K562 (cell line): ENCODE data around the gene KRT26. TPM values are rescaled to one million over a fixed set of nuclear protein-coding genes. Genes with fewer than 3 reads are reported as not detected.

Experiments used
- ATAC-seq: fragments of 200-7000 bp; cut with Tn5 transposase; 3 replicates; pipeline ENCODE4 v1.9.1; 2020; ENCODE audit warnings: moderate library complexity
- BruUV-seq: library from RNA; stranded (reverse); fragments of 400-500 nt; replicated peaks from 2 replicates; lab custom pipeline; 2021; lab: Mats Ljungman, UMichigan
- CTCF ChIA-PET: fragments of 300-600 bp; formaldehyde crosslinking; extraction: SDS; loops from one replicate; lab custom pipeline; 2021; ENCODE audit warnings: low intra/inter-chr PET ratio; lab: Yijun Ruan, JAX
- POLR2A ChIA-PET: fragments of 300-600, 350-650 bp; sonication (Branson Sonifier 250); formaldehyde crosslinking; extraction: SDS; loops from one replicate; lab custom pipeline; 2021; ENCODE audit warnings: antibody characterized with exemption, inconsistent platforms; lab: Yijun Ruan, JAX
- DNase-seq, 4 experiments: peaks; one replicate each; pipeline versions ENCODE4 v3.0.0 to v3.0.0-alpha.2; 2011 to 2018; ENCODE audit warnings: low spot score in 3 of 4, mixed read lengths in 3 of 4; ENCODE audit errors: extremely low read depth in 1 of 4
- FAIRE-seq: peaks from 2 replicates; lab custom pipeline; 2011; peaks lifted over from hg19 to GRCh38; lab: Jason Lieb, UNC
- H2AFZ ChIP-seq: 2 replicates; pipeline ENCODE4 v1.6.0; 2011; ENCODE audit warnings: low read depth, low read length, control low read depth, inconsistent platforms
- H3K27ac ChIP-seq: fragments of 200-600 bp; 3 replicates; pipeline ENCODE4 v1.8.0; 2011; ENCODE audit warnings: low read depth, mild to moderate bottlenecking, control low read depth, inconsistent platforms, low read length, moderate library complexity, mixed read lengths; ENCODE audit errors: extremely low read depth
- H3K27me3 ChIP-seq, 2 experiments: fragments of 300-600 bp in 1 of 2; 2 replicates in 1 of 2; 3 replicates in 1 of 2; pipeline versions ENCODE4 v1.6.0 to v1.8.0; 2011; ENCODE audit warnings: inconsistent platforms in 2 of 2, low read length in 2 of 2, mild to moderate bottlenecking in 1 of 2, mixed read lengths in 1 of 2, moderate library complexity in 1 of 2; ENCODE audit not compliant: control insufficient read depth in 2 of 2, insufficient read depth in 2 of 2
- H3K36me3 ChIP-seq: fragments of 300-600 bp; 3 replicates; pipeline ENCODE4 v1.8.0; 2011; ENCODE audit warnings: mild to moderate bottlenecking, low read length, inconsistent platforms; ENCODE audit not compliant: control insufficient read depth, insufficient read depth
- H3K4me1 ChIP-seq, 2 experiments: fragments of 200-600 bp in 1 of 2; replicated peaks in 1 of 2; 2 replicates in 1 of 2; 3 replicates in 1 of 2; pipeline versions ENCODE4 v1.5.1 to v1.8.0; 2011; ENCODE audit warnings: inconsistent platforms in 2 of 2, low read length in 2 of 2, mild to moderate bottlenecking in 1 of 2, mixed read lengths in 1 of 2, moderate library complexity in 1 of 2; ENCODE audit not compliant: control insufficient read depth in 2 of 2, insufficient read depth in 2 of 2
- H3K4me2 ChIP-seq: 2 replicates; pipeline ENCODE4 v1.6.1; 2011; ENCODE audit warnings: low read length, control low read depth, inconsistent platforms, mixed read lengths; ENCODE audit not compliant: insufficient read depth
- H3K4me3 ChIP-seq: fragments of 200-600 bp; sonication (generic), shearing (Covaris generic); 2 replicates; pipeline ENCODE4 v1.5.1; 2016; ENCODE audit warnings: control low read depth, inconsistent platforms
- H3K79me2 ChIP-seq: fragments of 200-600 bp; 3 replicates; pipeline ENCODE4 v1.8.0; 2011; ENCODE audit warnings: low read length, inconsistent platforms; ENCODE audit not compliant: control insufficient read depth, insufficient read depth
- H3K9ac ChIP-seq, 2 experiments: 2 replicates each; pipeline versions ENCODE4 v1.6.0 to v1.6.1; 2011; ENCODE audit warnings: low read depth in 2 of 2, low read length in 2 of 2, control low read depth in 1 of 2, inconsistent platforms in 1 of 2, mild to moderate bottlenecking in 1 of 2, mixed read lengths in 1 of 2; ENCODE audit not compliant: insufficient read depth in 1 of 2
- H3K9me1 ChIP-seq: one replicate; pipeline ENCODE4 v1.6.0; 2011; ENCODE audit warnings: inconsistent platforms, mild to moderate bottlenecking, low read length, moderate library complexity; ENCODE audit not compliant: control insufficient read depth, insufficient read depth
- H3K9me3 ChIP-seq: replicated peaks from 2 replicates; pipeline ENCODE4 v1.5.1; 2011; ENCODE audit warnings: low read depth, low read length, inconsistent platforms; ENCODE audit not compliant: control insufficient read depth, insufficient read depth
- H4K20me1 ChIP-seq: replicated peaks from 2 replicates; pipeline ENCODE4 v1.6.1; 2011; ENCODE audit warnings: low read length, inconsistent platforms, mixed read lengths; ENCODE audit not compliant: control insufficient read depth, insufficient read depth
- BACH1 ChIP-seq: fragments of 200-800 bp; sonication (Bioruptor generic); IDR thresholded peaks from 2 replicates; pipeline ENCODE4 v1.6.1; 2016; ENCODE audit warnings: missing genetic modification characterization, missing compliant biosample characterization
- FOXK2 ChIP-seq, 2 experiments: fragments of 450-650 bp; IDR thresholded peaks in 1 of 2; conservative IDR thresholded peaks in 1 of 2; 2 replicates each; pipeline ENCODE4 v1.6.1; 2016; ENCODE audit warnings: low read depth in 2 of 2, mild to moderate bottlenecking in 1 of 2
- GABPB2 ChIP-seq: fragments of 250-450 bp; sonication (Bioruptor Pico); conservative IDR thresholded peaks from 2 replicates; pipeline ENCODE4 v1.5.1; 2021; ENCODE audit warnings: mild to moderate bottlenecking
- MBD1 ChIP-seq: fragments of 250-450 bp; sonication (Bioruptor Pico); IDR thresholded peaks from 2 replicates; pipeline ENCODE4 v1.8.0; 2022; ENCODE audit warnings: inconsistent platforms
- NBN ChIP-seq: fragments of 450-650 bp; IDR thresholded peaks from 2 replicates; pipeline ENCODE4 v1.6.1; 2016; ENCODE audit warnings: low read depth, mild to moderate bottlenecking
- SMAD4 ChIP-seq: fragments of 250-450 bp; sonication (Bioruptor Pico); conservative IDR thresholded peaks from 2 replicates; pipeline ENCODE4 v1.8.0; 2021; ENCODE audit warnings: inconsistent platforms, mild to moderate bottlenecking, moderate library complexity
- ZNF133 ChIP-seq: fragments of 250-450 bp; sonication (Bioruptor Pico); IDR thresholded peaks from 2 replicates; pipeline ENCODE4 v1.4.0; 2020; ENCODE audit warnings: mild to moderate bottlenecking
- ZNF23 ChIP-seq: fragments of 250-450 bp; sonication (Bioruptor Pico); IDR thresholded peaks from 2 replicates; pipeline ENCODE4 v1.4.0; 2020; ENCODE audit warnings: mild to moderate bottlenecking
- ZNF280B ChIP-seq: fragments of 250-450 bp; sonication (Bioruptor Pico); IDR thresholded peaks from 2 replicates; pipeline ENCODE4 v1.5.1; 2021; ENCODE audit warnings: mild to moderate bottlenecking
- ZNF639 ChIP-seq, 2 experiments: fragments of 200-800 bp in 1 of 2; sonication (Bioruptor generic) in 1 of 2; sonication (generic) in 1 of 2; formaldehyde crosslinking in 1 of 2; IDR thresholded peaks in 1 of 2; conservative IDR thresholded peaks in 1 of 2; 2 replicates each; pipeline versions ENCODE4 v1.5.0 to v1.6.1; 2016 to 2020; ENCODE audit warnings: missing compliant biosample characterization in 1 of 2, missing genetic modification characterization in 1 of 2, missing genetic modification reagents in 1 of 2
- ZNF695 ChIP-seq: fragments of 450-650 bp; formaldehyde crosslinking; IDR thresholded peaks from 2 replicates; pipeline ENCODE4 v1.4.0; 2020; ENCODE audit warnings: mild to moderate bottlenecking, moderate library complexity
- WGBS: fragments of 100-300 bp; shearing (Covaris generic); methylation state at CpG from one replicate; pipeline ENCODE4 v1.1.6; 2016; ENCODE audit warnings: low coverage, mixed read lengths; ENCODE audit not compliant: insufficient coverage; ENCODE audit errors: missing lambda C conversion rate; 5-methylcytosine and 5-hydroxymethylcytosine counted together
- in situ Hi-C: fragments of 300-500 bp; cut with MboI; formaldehyde crosslinking; loops from 4 replicates; pipeline ENCODE4 v1.15.0; 2018; ENCODE audit warnings: inconsistent platforms, mixed read lengths
- intact Hi-C: fragments of 100-400 bp; cut with micrococcal nuclease; formaldehyde crosslinking; loops from 2 replicates; pipeline ENCODE4 v1.14.2; 2022
- polyA plus RNA-seq, 8 experiments: library from polyadenylated mRNA; depleted of rRNA in 4 of 8; stranded (reverse) in 5 of 8; unstranded in 3 of 8; fragments of >200 nt; fragmentation: Nextera tagmentation in 2 of 8; fragmentation: Illumina TruSeq in 1 of 8; extraction: Ambion mirVana in 2 of 8; extraction: Trizol in 1 of 8; gene quantifications; 2 replicates each; pipeline versions ENCODE4 v1.2.1 to v1.2.3, GENCODE V29; 2011 to 2014; ENCODE audit warnings: inconsistent platforms in 1 of 8, missing spikeins in 1 of 8
- total RNA-seq, 7 experiments: library from RNA; depleted of rRNA in 6 of 7; stranded (reverse); fragments of >200 nt in 6 of 7; fragmentation: Illumina TruSeq in 2 of 7; extraction: Trizol in 2 of 7; gene quantifications; 2 replicates each; pipeline versions ENCODE4 v1.2.1 to v1.2.3, GENCODE V29; 2011 to 2021; ENCODE audit warnings: low replicate concordance in 1 of 7

KRT26 gene
- total and polyA plus RNA-seq, 9 of the 15 experiments (the other 6 are each of a cell fraction or from before 2014, with no cell fraction given) = not detected

GRCh38 chr17:40782450-40782849 lies 10.4 kb upstream of the KRT26 start, which contains the start of gene KRT27:
Gene KRT27, minus strand, starts transcription at chr17:40782550. Its CDS starts 57 bp downstream, at chr17:40782493.
- POLR2A ChIA-PET = no interaction called here
- H3K9me1 ChIP-seq = no peaks in the 10 kb centered on the region
- no peaks in the 10 kb centered on the region for H4K20me1 ChIP-seq
- H3K27ac ChIP-seq = no peak within 1 kb of the TSS
- no peaks in the 10 kb centered on the region for H3K36me3 ChIP-seq
- H3K27me3 ChIP-seq = peaks cover 0 to 6% of the 10 kb centered on the region in 2 experiments; a peak in 2 of 5 replicates
- DNase-seq (no peak), ATAC-seq (no peak), FAIRE-seq (no peak)
- no peak within 1 kb of the TSS for H3K9ac ChIP-seq
- no peaks in the 10 kb centered on the region for H3K79me2 ChIP-seq
- no peak within 1 kb of the TSS for H3K4me3 ChIP-seq
- no peaks in the 10 kb centered on the region for H3K9me3 ChIP-seq
- whole genome bisulfite sequencing = 47% methylated on average over 4 of the region's 4 CpGs
- H3K4me1 ChIP-seq = peaks cover 3 to 8% of the 10 kb centered on the region in 2 experiments; a peak in 1 of 5 replicates
- H2AFZ ChIP-seq = peak within 1 kb of the TSS; percentile 47; the same call in 1 of the 2 replicates
- BruUV-seq = no TSS peak
- in situ Hi-C loops (no loop called here), intact Hi-C loops (no loop called here)
- CTCF ChIA-PET = no interaction called here
- no peak within 1 kb of the TSS for H3K4me2 ChIP-seq
- TF ChIP-seq MBD1 (no peak), ZNF133 (CRISPR knock-in tag) (no peak), SMAD4 (CRISPR knock-in tag) (no peak), ZNF23 (CRISPR knock-in tag) (no peak), ZNF695 (no peak), ZNF280B (CRISPR knock-in tag) (no peak), BACH1 (no peak), FOXK2 (conservative IDR thresholded peaks at IDR 0.05 in 1 of 2, IDR thresholded peaks at IDR 0.05 in 1 of 2; ENCODE audit: low read depth in 2 of 2) (no peak), GABPB2 (CRISPR knock-in tag) (no peak), ZNF639 (CRISPR knock-in tag; conservative IDR thresholded peaks at IDR 0.05 in 1 of 2, IDR thresholded peaks at IDR 0.05 in 1 of 2) (no peak), NBN (no peak)
